Hepatocyte (in vitro differentiated cells): ENCODE measurements around the gene ECD. TPM values are rescaled to one million over a fixed set of nuclear protein-coding genes. Genes with fewer than 3 reads are reported as not detected.

Source experiments
- DNase-seq: peaks from one replicate; pipeline ENCODE4 v3.0.0-alpha.2; 2016; ENCODE audit warnings: low spot score
- H2AFZ ChIP-seq: fragments of 200-600 bp; sonication (generic); 2 replicates; pipeline ENCODE4 v1.6.0; 2016; ENCODE audit warnings: antibody characterized with exemption, mild to moderate bottlenecking
- H3K27ac ChIP-seq: fragments of 200-600 bp; sonication (generic); 2 replicates; pipeline ENCODE4 v1.5.1; 2016; ENCODE audit warnings: mild to moderate bottlenecking
- H3K27me3 ChIP-seq: fragments of 200-600 bp; sonication (generic); 2 replicates; pipeline ENCODE4 v1.6.1; 2016
- H3K36me3 ChIP-seq: fragments of 200-600 bp; sonication (generic); replicated peaks from 2 replicates; pipeline ENCODE4 v1.5.1; 2016; ENCODE audit warnings: low read depth; ENCODE audit not compliant: insufficient read depth
- H3K4me1 ChIP-seq: fragments of 200-600 bp; sonication (generic); 2 replicates; pipeline ENCODE4 v1.5.1; 2016; ENCODE audit warnings: mild to moderate bottlenecking, moderate library complexity; ENCODE audit not compliant: insufficient read depth
- H3K4me2 ChIP-seq: fragments of 200-600 bp; sonication (generic); 2 replicates; pipeline ENCODE4 v1.6.0; 2016
- H3K4me3 ChIP-seq: fragments of 200-600 bp; sonication (generic); 2 replicates; pipeline ENCODE4 v1.5.1; 2016; ENCODE audit warnings: mild to moderate bottlenecking
- H3K79me2 ChIP-seq: fragments of 200-600 bp; sonication (generic); 2 replicates; pipeline ENCODE4 v1.6.0; 2017; ENCODE audit warnings: mild to moderate bottlenecking
- H3K9me2 ChIP-seq: fragments of 200-600 bp; sonication (generic); replicated peaks from 2 replicates; pipeline ENCODE4 v1.6.0; 2017; ENCODE audit warnings: mild to moderate bottlenecking; ENCODE audit not compliant: insufficient read depth
- H3K9me3 ChIP-seq: fragments of 200-600 bp; sonication (generic); 2 replicates; pipeline ENCODE4 v1.5.1; 2016; ENCODE audit warnings: low read depth, mild to moderate bottlenecking
- H4K20me1 ChIP-seq: fragments of 200-600 bp; sonication (generic); 2 replicates; pipeline ENCODE4 v1.6.0; 2016; ENCODE audit warnings: mild to moderate bottlenecking; ENCODE audit not compliant: insufficient read depth, poor library complexity, severe bottlenecking
- EZH2 ChIP-seq: fragments of 200-600 bp; sonication (generic); IDR thresholded peaks from 2 replicates; pipeline ENCODE4 v1.6.1; 2016; ENCODE audit warnings: antibody characterized with exemption, mild to moderate bottlenecking, borderline replicate concordance
- EZH2phosphoT487 ChIP-seq: fragments of 200-600 bp; sonication (generic); IDR thresholded peaks from one replicate; pipeline ENCODE4 v1.6.1; 2018; ENCODE audit warnings: antibody characterized with exemption, mild to moderate bottlenecking, low read depth, moderate library complexity; ENCODE audit not compliant: unreplicated experiment, severe bottlenecking
- WGBS: methylation state at CpG from one replicate; pipeline ENCODE4 v1.1.6; 2016; ENCODE audit warnings: low lambda C conversion rate; ENCODE audit errors: missing lambda C conversion rate; 5-methylcytosine and 5-hydroxymethylcytosine counted together
- polyA plus RNA-seq: library from polyadenylated mRNA; unstranded; fragments of >200 nt; fragmentation: Nextera tagmentation; extraction: Ambion mirVana; gene quantifications from 2 replicates; pipeline ENCODE4 v1.2.1, GENCODE V29; 2016
- total RNA-seq: library from RNA; depleted of rRNA; stranded (reverse); fragments of >200 nt; gene quantifications from 2 replicates; pipeline ENCODE4 v1.2.3, GENCODE V29; 2014
- TF ChIP-seq, protein P1 (sequence below): fragments of 200-600 bp; sonication (generic); IDR thresholded peaks from 2 replicates; pipeline ENCODE4 v1.5.1; 2016; ENCODE audit warnings: antibody characterized with exemption, mild to moderate bottlenecking; ENCODE audit not compliant: poor library complexity

Gene ECD
- total and polyA plus RNA-seq, 2 experiments from 2014 or later: 26.9 to 30.1 TPM

DNA sequence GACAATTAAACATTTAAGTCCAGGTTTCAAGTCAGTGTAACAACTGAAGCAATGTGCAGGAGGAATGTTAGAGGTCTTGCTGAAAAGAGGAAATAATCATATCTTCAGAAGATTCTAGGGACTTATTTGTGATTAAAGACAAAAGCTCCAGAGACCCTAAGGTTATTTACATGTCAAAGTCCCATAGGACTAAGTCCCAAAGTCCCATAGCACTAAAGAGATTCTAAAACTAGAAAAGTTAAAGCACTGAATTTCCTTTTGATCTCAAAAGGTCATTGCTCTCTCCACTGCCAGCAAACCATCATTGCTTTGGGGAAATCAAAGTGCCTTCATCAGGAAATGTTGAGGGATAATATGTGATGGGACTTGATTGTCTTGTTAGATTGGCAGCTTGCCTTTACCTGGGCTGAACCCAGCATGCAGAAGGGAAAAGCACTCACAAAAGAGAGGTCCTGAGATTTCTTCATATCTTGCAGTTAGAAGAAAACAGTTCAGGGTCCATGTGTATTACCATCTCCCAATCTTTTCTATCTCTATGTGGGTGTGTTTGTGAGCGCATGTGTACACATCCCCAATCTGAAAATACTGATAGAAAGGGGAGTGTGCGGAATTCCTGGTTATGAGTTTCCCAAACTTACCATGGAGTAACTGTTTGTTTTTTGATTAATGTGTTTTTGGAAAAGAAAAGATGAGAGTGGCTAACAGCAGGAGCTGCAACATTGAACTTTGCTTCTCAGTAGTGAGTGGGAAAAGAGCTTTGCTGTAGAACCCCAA, 35.7 kb downstream of the ECD start:
- Histone ChIP-seq H3K9me2 (no peaks in the 10 kb centered on the region), H2AFZ (no peak overlapping the region), H4K20me1 (no peaks in the 10 kb centered on the region), H3K27ac (no peak overlapping the region), H3K9me3 (no peaks in the 10 kb centered on the region), H3K36me3 (no peaks in the 10 kb centered on the region), H3K4me1 (no peaks in the 10 kb centered on the region), H3K27me3 (no peaks in the 10 kb centered on the region), H3K4me2 (no peak overlapping the region), H3K79me2 (no peaks in the 10 kb centered on the region), H3K4me3 (no peak overlapping the region)
- TF ChIP-seq EZH2phosphoT487: no peak
- TF ChIP-seq, protein P1, sequence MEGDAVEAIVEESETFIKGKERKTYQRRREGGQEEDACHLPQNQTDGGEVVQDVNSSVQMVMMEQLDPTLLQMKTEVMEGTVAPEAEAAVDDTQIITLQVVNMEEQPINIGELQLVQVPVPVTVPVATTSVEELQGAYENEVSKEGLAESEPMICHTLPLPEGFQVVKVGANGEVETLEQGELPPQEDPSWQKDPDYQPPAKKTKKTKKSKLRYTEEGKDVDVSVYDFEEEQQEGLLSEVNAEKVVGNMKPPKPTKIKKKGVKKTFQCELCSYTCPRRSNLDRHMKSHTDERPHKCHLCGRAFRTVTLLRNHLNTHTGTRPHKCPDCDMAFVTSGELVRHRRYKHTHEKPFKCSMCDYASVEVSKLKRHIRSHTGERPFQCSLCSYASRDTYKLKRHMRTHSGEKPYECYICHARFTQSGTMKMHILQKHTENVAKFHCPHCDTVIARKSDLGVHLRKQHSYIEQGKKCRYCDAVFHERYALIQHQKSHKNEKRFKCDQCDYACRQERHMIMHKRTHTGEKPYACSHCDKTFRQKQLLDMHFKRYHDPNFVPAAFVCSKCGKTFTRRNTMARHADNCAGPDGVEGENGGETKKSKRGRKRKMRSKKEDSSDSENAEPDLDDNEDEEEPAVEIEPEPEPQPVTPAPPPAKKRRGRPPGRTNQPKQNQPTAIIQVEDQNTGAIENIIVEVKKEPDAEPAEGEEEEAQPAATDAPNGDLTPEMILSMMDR: no peak
- TF ChIP-seq EZH2: no peak
- 90% methylated on average over 2 of the region's 2 CpGs for WGBS
- no peak for DNase-seq

DNA sequence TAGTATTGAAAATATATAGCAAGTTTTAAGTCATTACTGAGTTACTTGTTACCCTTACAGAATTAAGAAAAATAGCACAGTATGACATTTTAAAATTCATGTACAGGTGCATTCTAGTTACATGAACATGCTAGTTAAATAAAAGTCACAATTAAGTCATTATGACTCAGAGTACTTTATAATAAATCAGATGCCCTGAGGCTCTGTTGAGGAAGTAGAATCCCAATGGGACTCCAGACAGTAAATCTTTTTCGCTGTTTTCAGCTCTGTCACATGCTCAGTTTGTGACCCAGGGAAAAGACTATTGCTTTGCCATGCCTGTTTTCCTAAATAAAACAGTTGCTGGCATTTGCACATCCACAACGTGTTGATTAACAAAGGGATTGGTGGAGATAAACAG, 36.5 kb downstream of the ECD start:
- Histone ChIP-seq H3K4me1 (no peaks in the 10 kb centered on the region), H4K20me1 (no peaks in the 10 kb centered on the region), H3K79me2 (no peaks in the 10 kb centered on the region), H2AFZ (no peak overlapping the region), H3K4me3 (no peak overlapping the region), H3K36me3 (no peaks in the 10 kb centered on the region), H3K27me3 (no peaks in the 10 kb centered on the region), H3K9me2 (no peaks in the 10 kb centered on the region), H3K9me3 (no peaks in the 10 kb centered on the region), H3K27ac (no peak overlapping the region), H3K4me2 (no peak overlapping the region)
- TF ChIP-seq EZH2: no peak
- TF ChIP-seq EZH2phosphoT487: no peak
- TF ChIP-seq, protein P1: no peak
- WGBS: 72% methylated on average over 2 of the region's 2 CpGs
- no peak for DNase-seq

DNA sequence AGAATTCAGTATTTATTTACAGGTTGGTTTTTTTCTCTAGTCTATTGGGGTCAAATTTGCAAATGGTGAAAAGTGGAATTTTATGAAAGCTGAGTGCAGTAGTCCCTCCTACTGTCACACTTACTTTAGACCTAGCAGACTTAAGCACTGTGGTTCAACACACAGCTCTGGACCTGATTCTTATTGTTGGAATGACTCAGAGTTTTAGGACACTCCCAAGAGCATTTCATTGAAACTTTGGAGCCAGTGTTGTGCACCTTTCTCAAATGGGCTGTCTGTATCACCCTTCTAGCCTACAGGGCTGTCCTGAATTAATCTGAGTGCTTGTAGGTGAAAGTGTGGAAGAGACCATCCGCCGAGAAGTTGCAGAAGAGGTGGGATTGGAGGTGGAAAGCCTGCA, 41.5 kb downstream of the ECD start:
- TF ChIP-seq, protein P1: no peak
- TF ChIP-seq EZH2 (no peak), EZH2phosphoT487 (no peak)
- Histone ChIP-seq H3K4me3 (no peak overlapping the region), H3K4me1 (no peaks in the 10 kb centered on the region), H3K27me3 (no peaks in the 10 kb centered on the region), H2AFZ (no peak overlapping the region), H3K36me3 (no peaks in the 10 kb centered on the region), H3K4me2 (no peak overlapping the region), H3K9me2 (no peaks in the 10 kb centered on the region), H3K27ac (no peak overlapping the region), H4K20me1 (no peaks in the 10 kb centered on the region), H3K79me2 (no peaks in the 10 kb centered on the region), H3K9me3 (no peaks in the 10 kb centered on the region)
- DNase-seq: no peak
- WGBS: 100% methylated on average over 2 of the region's 2 CpGs
